ENCODE data around the gene NRXN3.

NRXN3 gene

GRCh38 chr14:79724934-79725717 lies 1555.0 kb downstream of the NRXN3 start:
- TF ChIP-seq GATA2 (IDR thresholded peaks at IDR 0.05; ENCODE audit: low read depth, low read length) (no peak), GATA3 (IDR thresholded peaks at IDR 0.05; ENCODE audit: low read depth, low read length) (no peak)

DNA sequence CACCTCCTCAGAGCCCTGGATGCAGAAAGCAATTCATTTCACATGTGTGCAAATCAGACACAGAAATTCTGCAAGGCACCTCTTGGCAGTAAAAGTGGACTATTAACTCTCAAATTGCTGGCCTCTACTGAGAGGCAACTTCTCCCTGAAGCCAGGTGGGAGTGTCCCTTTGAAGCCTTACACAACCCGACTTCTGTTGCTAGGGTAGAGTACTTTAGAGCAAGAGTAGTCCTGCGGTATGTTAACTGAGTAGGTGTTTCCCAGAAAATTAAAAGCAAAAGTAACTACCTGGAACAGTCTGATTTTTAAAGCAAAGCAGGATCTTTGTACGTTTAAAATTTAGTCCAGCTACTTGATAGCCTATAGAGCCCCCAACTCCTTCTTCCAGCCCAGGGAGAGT lies 1557.7 kb downstream of the NRXN3 start:
- no peak for TF ChIP-seq GATA2 (IDR thresholded peaks at IDR 0.05; ENCODE audit: low read depth, low read length)
- TF ChIP-seq GATA3 (IDR thresholded peaks at IDR 0.05; ENCODE audit: low read depth, low read length), result no peak

GRCh38 chr14:79728331-79728730 lies 1558.2 kb downstream of the NRXN3 start:
- no peak for TF ChIP-seq GATA3 (IDR thresholded peaks at IDR 0.05; ENCODE audit: low read depth, low read length)

GRCh38 chr14:79729731-79730130 lies 1559.6 kb downstream of the NRXN3 start:
- TF ChIP-seq GATA2 (IDR thresholded peaks at IDR 0.05; ENCODE audit: low read depth, low read length) (no peak), GATA3 (IDR thresholded peaks at IDR 0.05; ENCODE audit: low read depth, low read length) (no peak)

DNA sequence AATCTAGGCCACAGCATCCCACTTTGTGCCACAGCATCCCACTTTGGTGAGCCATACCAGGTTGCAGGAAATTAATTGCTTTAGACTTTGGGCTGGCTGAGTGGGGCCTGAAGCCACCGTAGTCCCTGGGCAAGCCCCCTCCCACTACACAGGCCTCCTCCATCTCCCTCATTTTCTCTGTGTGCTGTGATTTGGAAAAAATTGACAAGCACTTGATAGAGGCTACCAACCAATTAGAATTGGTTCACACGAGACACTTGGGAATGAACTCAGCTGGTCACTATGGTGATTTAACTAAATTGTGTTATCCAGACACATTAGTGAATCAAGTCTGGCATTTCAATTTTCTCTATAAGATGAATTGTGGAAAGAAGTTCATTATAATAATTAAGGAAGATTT lies 1560.0 kb downstream of the NRXN3 start:
- no peak for TF ChIP-seq GATA2 (IDR thresholded peaks at IDR 0.05; ENCODE audit: low read depth, low read length)
- no peak for TF ChIP-seq GATA3 (IDR thresholded peaks at IDR 0.05; ENCODE audit: low read depth, low read length)

DNA sequence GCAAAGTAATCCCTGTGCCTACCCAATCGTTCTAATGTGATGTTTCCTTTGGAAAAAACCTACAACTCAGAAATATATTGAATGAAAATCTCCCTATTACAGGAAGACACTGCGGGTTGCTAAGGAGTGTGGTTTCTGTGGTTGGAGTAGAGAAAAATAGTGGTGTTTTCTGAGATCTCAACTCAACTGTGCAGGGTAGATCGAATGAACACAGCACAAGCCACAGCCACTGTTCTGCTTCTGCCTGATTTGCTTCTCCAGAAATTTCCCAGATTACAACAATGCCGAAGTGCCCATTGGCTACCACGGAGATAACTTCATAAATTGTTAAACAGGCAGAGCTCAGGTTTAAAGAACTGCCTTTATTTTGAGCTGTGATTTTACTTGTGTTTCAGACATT lies 1560.8 kb downstream of the NRXN3 start:
- TF ChIP-seq GATA3 (IDR thresholded peaks at IDR 0.05; ENCODE audit: low read depth, low read length) (no peak), GATA2 (IDR thresholded peaks at IDR 0.05; ENCODE audit: low read depth, low read length) (no peak)

DNA sequence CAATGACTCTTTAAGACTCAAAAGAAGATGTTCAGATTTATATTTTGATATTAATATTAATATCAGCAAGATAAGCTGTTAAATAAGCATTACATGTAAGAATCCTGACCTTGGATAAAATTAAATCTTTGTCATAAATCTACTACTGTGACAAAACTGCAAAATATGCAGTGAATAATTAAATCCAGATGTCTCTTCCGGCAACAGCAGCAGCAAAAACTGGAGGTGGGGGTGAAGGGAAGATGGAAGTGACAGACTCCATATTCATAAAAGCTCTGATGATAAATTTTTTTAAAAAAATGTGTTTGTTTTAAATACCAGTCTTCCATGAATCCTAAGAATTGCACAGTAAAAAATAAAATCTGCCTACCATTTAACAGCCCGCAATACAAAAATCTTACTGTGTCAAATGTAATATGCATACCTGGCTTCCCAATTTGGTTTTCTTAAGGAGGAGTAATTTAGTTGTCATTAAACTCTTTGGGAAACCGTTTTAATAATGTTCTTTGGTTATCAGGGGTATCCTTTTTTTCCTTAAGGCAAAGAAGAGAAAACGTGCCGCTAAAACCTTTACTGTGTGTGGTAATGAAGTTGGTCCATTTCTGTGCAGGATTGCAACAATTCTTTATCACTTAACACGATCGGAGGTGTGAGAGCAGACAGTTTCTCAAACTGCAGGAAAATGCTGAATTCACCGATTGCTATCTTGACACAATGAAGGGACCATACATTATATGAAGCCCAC lies 1562.9 kb downstream of the NRXN3 start:
- no peak for TF ChIP-seq GATA3 (IDR thresholded peaks at IDR 0.05; ENCODE audit: low read depth, low read length)
- TF ChIP-seq GATA2 (IDR thresholded peaks at IDR 0.05; ENCODE audit: low read depth, low read length), result no peak

DNA sequence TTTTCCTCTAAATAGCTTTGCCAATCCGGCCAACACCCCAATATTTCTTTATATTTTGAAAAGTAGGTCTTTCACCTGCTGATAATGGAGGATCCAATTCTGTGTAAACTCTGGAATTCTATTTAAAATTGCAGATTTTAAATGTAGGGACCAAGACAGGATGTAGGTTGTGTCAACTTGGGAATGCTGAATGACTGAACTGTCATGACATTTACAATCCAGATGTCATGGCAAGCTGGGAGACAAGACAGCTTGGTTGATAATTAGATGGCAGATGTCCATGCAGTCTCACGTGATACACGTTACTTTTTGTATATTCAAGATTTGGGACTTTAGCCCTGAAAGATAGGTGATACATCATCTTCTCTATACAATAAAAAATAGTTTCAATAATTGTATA lies 1564.0 kb downstream of the NRXN3 start:
- TF ChIP-seq GATA2 (IDR thresholded peaks at IDR 0.05; ENCODE audit: low read depth, low read length) (no peak), GATA3 (IDR thresholded peaks at IDR 0.05; ENCODE audit: low read depth, low read length) (no peak)

DNA sequence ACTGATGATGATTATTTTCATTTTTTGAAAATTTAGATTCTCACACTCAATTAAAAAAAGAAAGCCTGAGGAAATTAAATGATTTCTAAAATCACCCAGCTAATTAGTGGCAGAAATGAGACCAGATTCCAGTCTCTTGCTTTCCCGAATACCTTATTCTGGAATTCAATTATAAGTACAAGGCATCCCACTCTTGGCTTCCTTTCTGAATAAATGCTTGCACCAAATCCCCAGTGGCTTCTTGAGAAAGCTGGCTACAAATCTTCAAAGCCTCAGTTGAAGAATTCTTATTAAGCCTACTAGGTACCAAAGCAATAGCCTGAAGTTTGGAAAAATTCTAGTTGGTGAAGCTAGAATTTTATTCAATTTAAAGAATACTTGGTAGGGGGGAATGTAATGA lies 1564.5 kb downstream of the NRXN3 start:
- TF ChIP-seq GATA2 (IDR thresholded peaks at IDR 0.05; ENCODE audit: low read depth, low read length), result no peak
- no peak for TF ChIP-seq GATA3 (IDR thresholded peaks at IDR 0.05; ENCODE audit: low read depth, low read length)

- TF ChIP-seq GATA3 (IDR thresholded peaks at IDR 0.05; ENCODE audit: low read depth, low read length), result no peak
- TF ChIP-seq GATA2 (IDR thresholded peaks at IDR 0.05; ENCODE audit: low read depth, low read length), result no peak
Measured at GRCh38 chr14:79735121-79735520, 1564.9 kb downstream of the NRXN3 start.

DNA sequence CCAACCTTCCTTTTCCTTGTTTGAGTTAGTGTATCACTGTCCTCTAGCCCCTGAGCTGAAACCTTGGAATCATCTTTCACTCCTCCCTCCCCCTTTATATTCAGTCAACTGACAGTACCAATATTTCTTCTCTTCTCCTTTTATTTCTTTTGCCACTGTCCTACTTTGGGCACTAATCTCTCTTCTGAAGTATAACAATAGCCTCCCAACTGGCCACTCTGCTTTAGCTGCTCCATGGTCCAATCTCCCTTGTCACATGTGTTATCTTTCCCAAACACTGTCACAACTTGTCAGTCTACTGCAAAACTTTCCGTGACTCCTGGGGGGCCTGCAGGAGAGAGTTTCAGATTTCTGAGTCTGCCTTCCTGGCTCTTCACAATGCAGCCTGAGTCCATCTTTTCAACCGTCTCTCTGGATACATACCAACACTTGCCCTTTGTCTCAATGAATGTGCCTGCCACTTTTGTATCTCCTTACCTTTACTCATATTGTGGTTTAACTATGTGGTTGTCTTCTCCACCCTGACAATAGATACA lies 1570.0 kb downstream of the NRXN3 start:
- TF ChIP-seq GATA2 (IDR thresholded peaks at IDR 0.05; ENCODE audit: low read depth, low read length) (no peak), GATA3 (IDR thresholded peaks at IDR 0.05; ENCODE audit: low read depth, low read length) (no peak)

- no peak for TF ChIP-seq GATA2 (IDR thresholded peaks at IDR 0.05; ENCODE audit: low read depth, low read length)
- no peak for TF ChIP-seq GATA3 (IDR thresholded peaks at IDR 0.05; ENCODE audit: low read depth, low read length)
Measured at GRCh38 chr14:79742142-79742541, 1572.0 kb downstream of the NRXN3 start.

- no peak for TF ChIP-seq GATA3 (IDR thresholded peaks at IDR 0.05; ENCODE audit: low read depth, low read length)
Measured at GRCh38 chr14:79745046-79745445, 1574.9 kb downstream of the NRXN3 start.

DNA sequence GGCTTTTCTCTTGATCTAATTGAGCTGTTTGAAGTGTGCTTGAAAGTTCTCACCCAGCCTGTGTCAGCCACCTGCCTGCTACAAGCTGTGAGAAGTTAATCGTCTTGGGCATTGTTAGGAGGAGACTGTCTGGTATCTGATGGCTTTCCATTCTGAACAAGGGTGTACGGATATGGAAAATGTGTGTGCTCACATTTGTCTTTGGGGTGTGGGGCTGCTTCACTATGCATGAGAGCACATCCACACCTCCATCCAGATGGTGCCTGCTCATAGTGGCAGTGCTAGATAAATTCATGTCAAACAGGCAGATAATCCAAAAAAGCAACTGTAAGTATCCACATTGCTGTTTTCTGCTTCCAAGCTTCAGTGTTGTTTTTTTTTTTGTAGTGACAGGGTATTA lies 1578.9 kb downstream of the NRXN3 start:
- no peak for TF ChIP-seq GATA3 (IDR thresholded peaks at IDR 0.05; ENCODE audit: low read depth, low read length)
- no peak for TF ChIP-seq GATA2 (IDR thresholded peaks at IDR 0.05; ENCODE audit: low read depth, low read length)

DNA sequence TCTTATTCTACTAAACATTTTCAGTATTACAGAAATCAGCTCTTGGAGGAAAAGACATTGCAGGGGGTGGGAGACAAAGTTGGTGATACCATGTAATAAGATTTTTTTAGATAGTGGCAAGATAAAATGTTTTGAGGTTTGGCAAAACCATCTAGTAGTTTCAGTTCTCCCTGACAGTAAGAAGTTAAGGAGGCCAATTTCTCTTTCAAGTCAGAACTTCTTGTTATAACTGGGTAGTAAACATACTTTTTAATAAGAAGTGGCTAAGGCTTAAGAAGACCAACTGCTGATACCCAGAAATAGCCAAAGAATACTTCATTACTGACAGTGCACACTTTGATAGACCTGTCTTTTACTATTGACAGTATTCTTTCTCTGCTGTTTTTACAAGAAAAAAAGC lies 1588.8 kb downstream of the NRXN3 start:
- TF ChIP-seq GATA3 (IDR thresholded peaks at IDR 0.05; ENCODE audit: low read depth, low read length) (no peak), GATA2 (IDR thresholded peaks at IDR 0.05; ENCODE audit: low read depth, low read length) (no peak)

Measured in SH-SY5Y (cell line).